Natural killer cell (primary cell): ENCODE data around the gene FAM131A. TPM values are rescaled to one million over a fixed set of nuclear protein-coding genes. Genes with fewer than 3 reads are reported as not detected.

ENCODE experiments used
- ATAC-seq, 3 donors: fragments of 150-1000 bp in 2 of 3; fragments of 200-7000 bp in 1 of 3; cut with Tn5 transposase; 1 replicate in 1 of 3; 2 replicates in 2 of 3; pipeline ENCODE4 v1.10.0; 2021; ENCODE audit warnings: mild to moderate bottlenecking in 2 of 3, moderate library complexity in 2 of 3
- DNase-seq, 2 donors: peaks; one replicate each; pipeline versions ENCODE4 v3.0.0 to v3.0.0-alpha.2; 2013 to 2021; ENCODE audit warnings: mixed read lengths in 1 of 2
- H3K27ac ChIP-seq: one replicate; pipeline ENCODE4 v1.5.1; 2013; ENCODE audit warnings: mild to moderate bottlenecking, low read length
- H3K27me3 ChIP-seq: one replicate; pipeline ENCODE4 v1.6.1; 2013; ENCODE audit warnings: low read length; ENCODE audit not compliant: control insufficient read depth, insufficient read depth
- H3K36me3 ChIP-seq: one replicate; pipeline ENCODE4 v1.6.1; 2013; ENCODE audit warnings: low read length; ENCODE audit not compliant: control insufficient read depth, insufficient read depth
- H3K4me1 ChIP-seq: one replicate; pipeline ENCODE4 v1.6.1; 2013; ENCODE audit warnings: low read length; ENCODE audit not compliant: control insufficient read depth, insufficient read depth
- H3K4me3 ChIP-seq: one replicate; pipeline ENCODE4 v1.5.1; 2013; ENCODE audit warnings: low read length
- H3K9me3 ChIP-seq: one replicate; pipeline ENCODE4 v1.6.1; 2013; ENCODE audit warnings: low read length; ENCODE audit not compliant: control insufficient read depth, insufficient read depth
- H3K27ac Mint-ChIP-seq, 2 donors: one replicate each; pipeline ENCODE4 v1.8.0; 2022; ENCODE audit warnings: mild to moderate bottlenecking in 2 of 2, mixed read lengths in 2 of 2, moderate library complexity in 1 of 2
- H3K27me3 Mint-ChIP-seq, 2 donors: one replicate each; pipeline ENCODE4 v1.8.0; 2022; ENCODE audit warnings: low read depth in 2 of 2, mixed read lengths in 2 of 2
- H3K36me3 Mint-ChIP-seq: one replicate; pipeline ENCODE4 v1.8.0; 2022; ENCODE audit warnings: mixed read lengths
- H3K4me1 Mint-ChIP-seq, 2 donors: one replicate each; pipeline ENCODE4 v1.8.0; 2022; ENCODE audit warnings: mixed read lengths in 2 of 2
- H3K4me3 Mint-ChIP-seq: one replicate; pipeline ENCODE4 v1.8.0; 2022; ENCODE audit warnings: mild to moderate bottlenecking, moderate library complexity, mixed read lengths
- H3K9me3 Mint-ChIP-seq, 2 donors: one replicate each; pipeline ENCODE4 v1.8.0; 2022; ENCODE audit warnings: mixed read lengths in 2 of 2
- CTCF ChIP-seq: fragments of 200-600 bp; IDR thresholded peaks from one replicate; pipeline ENCODE4 v1.8.0; 2022; ENCODE audit warnings: antibody characterized with exemption
- WGBS: methylation state at CpG from one replicate; pipeline ENCODE4 v1.1.7; 2013; ENCODE audit warnings: missing lambda C conversion rate; ENCODE audit not compliant: insufficient coverage; 5-methylcytosine and 5-hydroxymethylcytosine counted together
- intact Hi-C: fragments of 100-400 bp; cut with micrococcal nuclease; formaldehyde crosslinking; loops from one replicate; pipeline ENCODE4 v1.14.2; 2022
- total RNA-seq, 4 donors: library from RNA; stranded (reverse); fragments of 120-200 nt in 1 of 4; gene quantifications; one replicate each; pipeline versions ENCODE4 v1.2.3 to v1.2.4, GENCODE V29; 2013 to 2022

FAM131A gene
- total RNA-seq, 3 donors from 2014 or later (not counting 1 experiment from before 2014, with no cell fraction given), result 6.9 to 8.8 (median 8.5) TPM

- H3K36me3 ChIP-seq, result peaks cover 43% of the 10 kb centered on the region
These were observed 37.1 kb upstream of the FAM131A start for GRCh38 chr3:184300378-184300720.

GRCh38 chr3:184305577-184305976 lies 31.8 kb upstream of the FAM131A start:
- intact Hi-C loops, result no loop called here
- Mint-ChIP-seq H3K27ac (no peak overlapping the region), H3K4me3 (no peak overlapping the region), H3K36me3 (peaks cover 31% of the 10 kb centered on the region), H3K9me3 (no peaks in the 10 kb centered on the region), H3K27me3 (no peaks in the 10 kb centered on the region), H3K4me1 (peaks cover 0 to 3% of the 10 kb centered on the region in 2 donors)
- no peaks in the 10 kb centered on the region for H3K4me1 ChIP-seq
- DNase-seq (no peak), ATAC-seq (peak in 1 of 3 donors; percentile 53)
- no peak overlapping the region for H3K4me3 ChIP-seq
- H3K9me3 ChIP-seq, result no peaks in the 10 kb centered on the region
- WGBS, result 100% methylated on average over 1 of the region's 1 CpG
- TF ChIP-seq CTCF, result peak; percentile 40
- H3K36me3 ChIP-seq, result peaks cover 73% of the 10 kb centered on the region
- H3K27ac ChIP-seq, result no peak overlapping the region
- H3K27me3 ChIP-seq, result no peaks in the 10 kb centered on the region

More at GRCh38 chr3:184300378-184300720, 37.1 kb upstream of the FAM131A start:
- H3K27me3 ChIP-seq, result no peaks in the 10 kb centered on the region
- Mint-ChIP-seq H3K27me3 (no peaks in the 10 kb centered on the region), H3K36me3 (no peaks in the 10 kb centered on the region), H3K4me3 (peak overlapping the region; percentile 88), H3K4me1 (peaks cover 9 to 22% of the 10 kb centered on the region in 2 donors), H3K9me3 (no peaks in the 10 kb centered on the region), H3K27ac (peak overlapping the region; percentile 85 to 90)
- ATAC-seq, result no peak
- peaks cover 18% of the 10 kb centered on the region for H3K4me1 ChIP-seq
- H3K4me3 ChIP-seq, result no peak overlapping the region
- DNase-seq, result no peak
- no peaks in the 10 kb centered on the region for H3K9me3 ChIP-seq
- TF ChIP-seq CTCF, result no peak
- H3K27ac ChIP-seq, result no peak overlapping the region
- WGBS, result 93% methylated on average over 3 of the region's 3 CpGs
- intact Hi-C loops, result no loop called here

- ATAC-seq (no peak), DNase-seq (no peak)
- Mint-ChIP-seq H3K27ac (no peak overlapping the region), H3K27me3 (no peaks in the 10 kb centered on the region), H3K9me3 (no peaks in the 10 kb centered on the region), H3K36me3 (peaks cover 31% of the 10 kb centered on the region), H3K4me1 (no peaks in the 10 kb centered on the region), H3K4me3 (no peak overlapping the region)
- Histone ChIP-seq H3K36me3 (peaks cover 68% of the 10 kb centered on the region), H3K4me1 (no peaks in the 10 kb centered on the region), H3K27ac (no peak overlapping the region), H3K27me3 (no peaks in the 10 kb centered on the region), H3K4me3 (no peak overlapping the region), H3K9me3 (no peaks in the 10 kb centered on the region)
- intact Hi-C loops, result no loop called here
- 98% methylated on average over 4 of the region's 4 CpGs for WGBS
- no peak for TF ChIP-seq CTCF
These were observed 30.9 kb upstream of the FAM131A start for GRCh38 chr3:184306341-184306972.

- Mint-ChIP-seq H3K4me1 (no peaks in the 10 kb centered on the region), H3K4me3 (no peak overlapping the region), H3K27ac (peak overlapping the region in 1 of 2 donors; percentile 43), H3K27me3 (no peaks in the 10 kb centered on the region), H3K9me3 (no peaks in the 10 kb centered on the region), H3K36me3 (peaks cover 31% of the 10 kb centered on the region)
- 97% methylated on average over 9 of the region's 9 CpGs for WGBS
- no peak overlapping the region for H3K4me3 ChIP-seq
- no peak for DNase-seq
- TF ChIP-seq CTCF, result no peak
- H3K9me3 ChIP-seq, result no peaks in the 10 kb centered on the region
- H3K36me3 ChIP-seq, result peaks cover 53% of the 10 kb centered on the region
- no peaks in the 10 kb centered on the region for H3K27me3 ChIP-seq
- ATAC-seq, result no peak
- intact Hi-C loops, result no loop called here
- no peak overlapping the region for H3K27ac ChIP-seq
- H3K4me1 ChIP-seq, result no peaks in the 10 kb centered on the region
These were observed 29.5 kb upstream of the FAM131A start for GRCh38 chr3:184307915-184308314.
